Naive thymus-derived CD4-positive, alpha-beta T cell (primary cell): ENCODE measurements around the gene TRIM25. TPM values are rescaled to one million over a fixed set of nuclear protein-coding genes. Genes with fewer than 3 reads are reported as not detected.

Source experiments
- ATAC-seq: fragments of 150-1000 bp; cut with Tn5 transposase; 2 replicates; pipeline ENCODE4 v1.10.0; 2021; ENCODE audit warnings: mild to moderate bottlenecking, moderate library complexity
- CTCF ChIA-PET: fragments of 350-600 bp; sonication (Branson Sonifier 250); formaldehyde crosslinking; loops from one replicate; lab custom pipeline; 2021; ENCODE audit warnings: antibody characterized with exemption; lab: Charles Lee
- POLR2A ChIA-PET: fragments of 350-600 bp; sonication (Branson Sonifier 250); formaldehyde crosslinking; loops from one replicate; lab custom pipeline; 2021; ENCODE audit warnings: antibody characterized with exemption, inconsistent platforms; lab: Charles Lee
- DNase-seq, 9 donors: peaks; one replicate each; pipeline versions ENCODE4 v3.0.0 to v3.0.0-alpha.2; 2020 to 2022; ENCODE audit warnings: mixed read lengths in 1 of 9
- H3K27ac ChIP-seq: one replicate; pipeline ENCODE4 v1.7.0; 2013; ENCODE audit warnings: mild to moderate bottlenecking, low read depth, low read length, moderate library complexity
- H3K27me3 ChIP-seq, 2 donors: one replicate each; pipeline ENCODE4 v1.7.0; 2013; ENCODE audit warnings: low read length in 2 of 2, mild to moderate bottlenecking in 2 of 2, moderate library complexity in 2 of 2; ENCODE audit not compliant: control insufficient read depth in 2 of 2, insufficient read depth in 2 of 2
- H3K36me3 ChIP-seq, 3 experiments: 1 replicate in 2 of 3; 2 replicates in 1 of 3; pipeline ENCODE4 v1.7.0; 2013; ENCODE audit warnings: low read length in 3 of 3, mild to moderate bottlenecking in 3 of 3, moderate library complexity in 1 of 3; ENCODE audit not compliant: insufficient read depth in 3 of 3, control insufficient read depth in 2 of 3
- H3K4me1 ChIP-seq, 2 donors: one replicate each; pipeline ENCODE4 v1.7.0; 2013; ENCODE audit warnings: low read length in 2 of 2, mild to moderate bottlenecking in 2 of 2, moderate library complexity in 1 of 2; ENCODE audit not compliant: control insufficient read depth in 2 of 2, insufficient read depth in 2 of 2
- H3K4me3 ChIP-seq: 2 replicates; pipeline ENCODE4 v1.7.0; 2013; ENCODE audit warnings: mild to moderate bottlenecking, low read length
- H3K9me3 ChIP-seq, 3 experiments: 1 replicate in 2 of 3; 2 replicates in 1 of 3; pipeline ENCODE4 v1.7.0; 2013; ENCODE audit warnings: low read length in 3 of 3; ENCODE audit not compliant: control insufficient read depth in 2 of 3
- H3K27ac Mint-ChIP-seq, 9 donors: one replicate each; pipeline ENCODE4 v1.8.0; 2020 to 2022; ENCODE audit warnings: mixed read lengths in 9 of 9, mild to moderate bottlenecking in 8 of 9, moderate library complexity in 5 of 9, inconsistent platforms in 2 of 9
- H3K27me3 Mint-ChIP-seq, 5 donors: one replicate each; pipeline ENCODE4 v1.8.0; 2021 to 2022; ENCODE audit warnings: mixed read lengths in 5 of 5, mild to moderate bottlenecking in 1 of 5
- H3K36me3 Mint-ChIP-seq, 5 donors: one replicate each; pipeline ENCODE4 v1.8.0; 2020 to 2022; ENCODE audit warnings: mixed read lengths in 5 of 5, mild to moderate bottlenecking in 3 of 5, inconsistent platforms in 1 of 5
- H3K4me1 Mint-ChIP-seq, 7 donors: one replicate each; pipeline ENCODE4 v1.8.0; 2020 to 2022; ENCODE audit warnings: mixed read lengths in 7 of 7, mild to moderate bottlenecking in 3 of 7, inconsistent platforms in 1 of 7
- H3K4me3 Mint-ChIP-seq, 10 donors: one replicate each; pipeline ENCODE4 v1.8.0; 2020 to 2022; ENCODE audit warnings: mild to moderate bottlenecking in 10 of 10, mixed read lengths in 10 of 10, moderate library complexity in 6 of 10, inconsistent platforms in 2 of 10
- H3K9me3 Mint-ChIP-seq, 11 donors: one replicate each; pipeline ENCODE4 v1.8.0; 2020 to 2022; ENCODE audit warnings: mixed read lengths in 11 of 11, mild to moderate bottlenecking in 4 of 11, inconsistent platforms in 1 of 11, moderate library complexity in 1 of 11
- intact Hi-C, 2 donors: fragments of 100-400 bp; cut with micrococcal nuclease; formaldehyde crosslinking; loops; one replicate each; pipeline ENCODE4 v1.15.1; 2023
- polyA plus RNA-seq, 2 donors: library from polyadenylated mRNA; unstranded; fragments of 300-500 nt; fragmentation: Illumina TruSeq; gene quantifications; one replicate each; pipeline ENCODE4 v1.2.3, GENCODE V29; 2021
- total RNA-seq, 6 experiments: library from RNA in 5 of 6; stranded (reverse) in 5 of 6; gene quantifications; 1 replicate in 5 of 6; 2 replicates in 1 of 6; pipeline ENCODE4 v1.2.3 and lab custom pipeline; 2021 to 2026

The TRIM25 gene
- total and polyA plus RNA-seq, 7 experiments from 2014 or later: 4.8 to 133 (median 58.9) TPM

- DNase-seq (no peak), ATAC-seq (no peak)
- Mint-ChIP-seq H3K9me3 (no peaks in the 10 kb centered on the region), H3K27me3 (no peaks in the 10 kb centered on the region), H3K4me3 (no peak overlapping the region), H3K4me1 (peaks cover 4 to 57% (median 16%) of the 10 kb centered on the region in 7 donors), H3K27ac (peak overlapping the region in 1 of 9 donors; percentile 46), H3K36me3 (peaks cover 29 to 55% (median 54%) of the 10 kb centered on the region in 5 donors)
- CTCF ChIA-PET: no interaction called here
- H3K4me1 ChIP-seq: no peaks in the 10 kb centered on the region
- POLR2A ChIA-PET: no interaction called here
- peaks cover 15 to 96% (median 32%) of the 10 kb centered on the region in 3 experiments for H3K36me3 ChIP-seq
- no peak overlapping the region for H3K4me3 ChIP-seq
- H3K27me3 ChIP-seq: no peaks in the 10 kb centered on the region
- no peaks in the 10 kb centered on the region for H3K9me3 ChIP-seq
- intact Hi-C loops: no loop called here
- H3K27ac ChIP-seq: no peak overlapping the region
Measured at GRCh38 chr17:56902348-56902747, 11.5 kb downstream of the TRIM25 start.

GRCh38 chr17:56899403-56899802 lies 14.4 kb downstream of the TRIM25 start:
- Mint-ChIP-seq H3K36me3 (peaks cover 27 to 54% (median 46%) of the 10 kb centered on the region in 5 donors), H3K27me3 (no peaks in the 10 kb centered on the region), H3K9me3 (no peaks in the 10 kb centered on the region), H3K4me1 (peaks cover 0 to 42% (median 13%) of the 10 kb centered on the region in 7 donors), H3K4me3 (no peak overlapping the region), H3K27ac (no peak overlapping the region)
- H3K36me3 ChIP-seq: peaks cover 25 to 98% (median 39%) of the 10 kb centered on the region in 3 experiments
- no peak overlapping the region for H3K27ac ChIP-seq
- POLR2A ChIA-PET: interaction anchor here (0.6 kb wide), 1 partner anchor 37 kb away, joined by 3 read pairs; no protein-coding TSS in a partner anchor
- intact Hi-C loops: no loop called here
- CTCF ChIA-PET: interaction anchor here (0.9 kb wide), 1 partner anchor 9 kb away, joined by 3 read pairs; no protein-coding TSS in a partner anchor
- no peaks in the 10 kb centered on the region for H3K9me3 ChIP-seq
- H3K4me1 ChIP-seq: no peaks in the 10 kb centered on the region
- H3K27me3 ChIP-seq: no peaks in the 10 kb centered on the region
- H3K4me3 ChIP-seq: no peak overlapping the region
- ATAC-seq: no peak
- DNase-seq: no peak

GRCh38 chr17:56898874-56899273 lies 15.0 kb downstream of the TRIM25 start:
- ATAC-seq (no peak), DNase-seq (no peak)
- no peaks in the 10 kb centered on the region for H3K4me1 ChIP-seq
- no peaks in the 10 kb centered on the region for H3K27me3 ChIP-seq
- Mint-ChIP-seq H3K4me1 (peaks cover 0 to 38% (median 7%) of the 10 kb centered on the region in 7 donors), H3K27ac (no peak overlapping the region), H3K9me3 (no peaks in the 10 kb centered on the region), H3K27me3 (no peaks in the 10 kb centered on the region), H3K36me3 (peaks cover 23 to 51% (median 42%) of the 10 kb centered on the region in 5 donors), H3K4me3 (no peak overlapping the region)
- no peak overlapping the region for H3K27ac ChIP-seq
- intact Hi-C loops: no loop called here
- H3K36me3 ChIP-seq: peaks cover 21 to 96% (median 38%) of the 10 kb centered on the region in 3 experiments
- POLR2A ChIA-PET: interaction anchor here (0.6 kb wide), 1 partner anchor 38 kb away, joined by 3 read pairs; no protein-coding TSS in a partner anchor
- H3K9me3 ChIP-seq: no peaks in the 10 kb centered on the region
- no peak overlapping the region for H3K4me3 ChIP-seq
- CTCF ChIA-PET: interaction anchor here (0.9 kb wide), 1 partner anchor 9 kb away, joined by 3 read pairs; no protein-coding TSS in a partner anchor

- ChIA-PET CTCF (no interaction called here), POLR2A (no interaction called here)
- DNase-seq (no peak), ATAC-seq (peak; percentile 3)
- H3K36me3 Mint-ChIP-seq: peaks cover 28 to 54% (median 48%) of the 10 kb centered on the region in 5 donors
- Histone ChIP-seq H3K4me1 (no peaks in the 10 kb centered on the region), H3K36me3 (peaks cover 21 to 96% (median 38%) of the 10 kb centered on the region in 3 experiments), H3K9me3 (no peaks in the 10 kb centered on the region), H3K4me3 (no peak overlapping the region), H3K27me3 (no peaks in the 10 kb centered on the region), H3K27ac (no peak overlapping the region)
- intact Hi-C loops: no loop called here
- H3K4me3 Mint-ChIP-seq: no peak overlapping the region
- peak overlapping the region in 2 of 9 donors; percentile 4 to 57 for H3K27ac Mint-ChIP-seq
- peaks cover 0 to 36% (median 7%) of the 10 kb centered on the region in 7 donors for H3K4me1 Mint-ChIP-seq
- H3K27me3 Mint-ChIP-seq: no peaks in the 10 kb centered on the region
- no peaks in the 10 kb centered on the region for H3K9me3 Mint-ChIP-seq
Measured at GRCh38 chr17:56897646-56898424, 16.0 kb downstream of the TRIM25 start.

- Histone ChIP-seq H3K27ac (no peak overlapping the region), H3K27me3 (no peaks in the 10 kb centered on the region), H3K9me3 (no peaks in the 10 kb centered on the region), H3K4me1 (no peaks in the 10 kb centered on the region), H3K4me3 (no peak overlapping the region), H3K36me3 (peaks cover 19 to 96% (median 38%) of the 10 kb centered on the region in 3 experiments)
- Mint-ChIP-seq H3K4me3 (no peak overlapping the region), H3K27me3 (no peaks in the 10 kb centered on the region), H3K27ac (peak overlapping the region in 1 of 9 donors; percentile 41), H3K4me1 (peaks cover 0 to 38% (median 7%) of the 10 kb centered on the region in 7 donors), H3K9me3 (no peaks in the 10 kb centered on the region), H3K36me3 (peaks cover 35 to 63% (median 53%) of the 10 kb centered on the region in 5 donors)
- ChIA-PET CTCF (interaction anchor here (0.6 kb wide), 1 partner anchor 90 kb away, joined by 4 read pairs; no protein-coding TSS in a partner anchor), POLR2A (no interaction called here)
- no peak for ATAC-seq
- intact Hi-C loops: no loop called here
- no peak for DNase-seq
Measured at GRCh38 chr17:56896968-56897359, 16.9 kb downstream of the TRIM25 start.

GRCh38 chr17:56896217-56896967 lies 17.5 kb downstream of the TRIM25 start:
- no peak for ATAC-seq
- H3K4me1 Mint-ChIP-seq: peaks cover 0 to 33% (median 7%) of the 10 kb centered on the region in 7 donors
- Histone ChIP-seq H3K4me3 (no peak overlapping the region), H3K27me3 (no peaks in the 10 kb centered on the region), H3K9me3 (no peaks in the 10 kb centered on the region), H3K4me1 (no peaks in the 10 kb centered on the region), H3K36me3 (peaks cover 13 to 96% (median 37%) of the 10 kb centered on the region in 3 experiments), H3K27ac (no peak overlapping the region)
- ChIA-PET CTCF (interaction anchor here (0.6 kb wide), 1 partner anchor 90 kb away, joined by 4 read pairs; no protein-coding TSS in a partner anchor), POLR2A (no interaction called here)
- H3K36me3 Mint-ChIP-seq: peaks cover 35 to 67% (median 50%) of the 10 kb centered on the region in 5 donors
- intact Hi-C loops: no loop called here
- no peak for DNase-seq
- H3K4me3 Mint-ChIP-seq: no peak overlapping the region
- no peaks in the 10 kb centered on the region for H3K27me3 Mint-ChIP-seq
- peak overlapping the region in 2 of 9 donors; percentile 11 to 39 for H3K27ac Mint-ChIP-seq
- no peaks in the 10 kb centered on the region for H3K9me3 Mint-ChIP-seq
